Loucy (cell line): Measurements from ENCODE around the gene GLA.

ENCODE experiments used
- CTCF ChIP-seq: fragments of 200-600 bp; sonication (generic); conservative IDR thresholded peaks from 2 replicates; pipeline ENCODE4 v1.5.1; 2014; ENCODE audit warnings: mild to moderate bottlenecking, antibody characterized with exemption, low read length
- EZH2phosphoT487 ChIP-seq: fragments of 200-600 bp; IDR thresholded peaks from 2 replicates; pipeline ENCODE4 v1.6.1; 2018; ENCODE audit warnings: antibody characterized with exemption, mild to moderate bottlenecking, moderate library complexity, borderline replicate concordance

GRCh38 chrX:101349193-101349562, 58.5 kb downstream of the GLA start:
- no peak for TF ChIP-seq CTCF
- no peak for TF ChIP-seq EZH2phosphoT487
